Sigmoid colon (tissue), 4 donors: ENCODE results near the gene HOXD11.

Source experiments
- CTCF ChIP-seq, 4 experiments: fragments of 450-650 bp in 3 of 4; fragments of 200-600 bp in 1 of 4; IDR thresholded peaks; one replicate each; pipeline ENCODE4 v1.5.1; 2016 to 2019; ENCODE audit warnings: antibody characterized with exemption in 4 of 4, mild to moderate bottlenecking in 3 of 4, moderate library complexity in 2 of 4
- POLR2A ChIP-seq, 2 donors: fragments of 450-650 bp; IDR thresholded peaks; one replicate each; pipeline ENCODE4 v1.6.1; 2016; ENCODE audit warnings: antibody characterized with exemption in 2 of 2, mild to moderate bottlenecking in 2 of 2, moderate library complexity in 2 of 2
- POLR2AphosphoS5 ChIP-seq, 4 donors: sonication (generic); formaldehyde crosslinking; IDR thresholded peaks; one replicate each; pipeline ENCODE4 v1.6.1; 2017; ENCODE audit warnings: antibody characterized with exemption in 4 of 4

GRCh38 chr2:176081376-176081836, 25.7 kb upstream of the HOXD11 start:
- TF ChIP-seq CTCF (IDR thresholded peaks at IDR 0.05) (no peak), POLR2A (IDR thresholded peaks at IDR 0.05) (no peak), POLR2AphosphoS5 (IDR thresholded peaks at IDR 0.05) (peak in 1 of 4 donors; percentile 16)
